ENCODE measurements around the gene SHISA2. TPM values are rescaled to one million over a fixed set of nuclear protein-coding genes. Genes with fewer than 3 reads are reported as not detected.

The SHISA2 gene
- polyA plus RNA-seq, 3 donors = not detected

DNA sequence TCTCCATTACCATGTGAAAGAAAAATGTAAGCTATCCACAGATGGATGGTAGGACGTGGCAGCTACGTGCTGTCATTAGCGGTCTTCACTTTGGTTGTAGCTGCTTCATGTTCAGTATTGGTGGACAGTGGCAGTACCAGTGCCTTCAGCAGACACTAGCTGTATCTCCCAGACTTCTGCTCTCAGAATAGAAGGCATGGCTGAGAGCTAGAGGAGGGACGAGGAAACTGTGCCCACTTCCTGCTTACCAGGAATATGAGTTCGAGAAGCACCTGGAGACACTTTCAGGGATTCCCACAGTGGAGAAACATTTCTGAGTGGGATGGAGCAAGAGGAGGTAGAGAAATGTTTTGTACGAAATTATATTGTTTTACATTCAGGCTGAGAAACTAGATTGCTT, 6.9 kb upstream of the SHISA2 start:
- WGBS (ENCODE audit: insufficient coverage) = 40% methylated on average over 3 of the region's 6 CpGs
- H3K4me3 ChIP-seq (replicated peaks in 1 of 3; ENCODE audit: low read depth in 2 of 3, low read length in 3 of 3) = no peak overlapping the region
- Mint-ChIP-seq H3K9me3 (no peaks in the 10 kb centered on the region), H3K27me3 (ENCODE audit: low read depth in 3 of 3) (peaks cover 5 to 15% (median 5%) of the 10 kb centered on the region in 3 donors), H3K36me3 (no peaks in the 10 kb centered on the region), H3K4me3 (no peak overlapping the region), H3K4me1 (no peaks in the 10 kb centered on the region), H3K27ac (no peak overlapping the region)
- H3K9me3 ChIP-seq (replicated peaks in 1 of 2; ENCODE audit: control insufficient read depth in 1 of 2, insufficient read depth in 1 of 2, low read length in 2 of 2) = no peaks in the 10 kb centered on the region
- no peak for DNase-seq
- no peak overlapping the region for H2AFZ ChIP-seq (ENCODE audit: insufficient read depth, low read depth, low read length, poor library complexity, severe bottlenecking)
- TF ChIP-seq, protein P1, sequence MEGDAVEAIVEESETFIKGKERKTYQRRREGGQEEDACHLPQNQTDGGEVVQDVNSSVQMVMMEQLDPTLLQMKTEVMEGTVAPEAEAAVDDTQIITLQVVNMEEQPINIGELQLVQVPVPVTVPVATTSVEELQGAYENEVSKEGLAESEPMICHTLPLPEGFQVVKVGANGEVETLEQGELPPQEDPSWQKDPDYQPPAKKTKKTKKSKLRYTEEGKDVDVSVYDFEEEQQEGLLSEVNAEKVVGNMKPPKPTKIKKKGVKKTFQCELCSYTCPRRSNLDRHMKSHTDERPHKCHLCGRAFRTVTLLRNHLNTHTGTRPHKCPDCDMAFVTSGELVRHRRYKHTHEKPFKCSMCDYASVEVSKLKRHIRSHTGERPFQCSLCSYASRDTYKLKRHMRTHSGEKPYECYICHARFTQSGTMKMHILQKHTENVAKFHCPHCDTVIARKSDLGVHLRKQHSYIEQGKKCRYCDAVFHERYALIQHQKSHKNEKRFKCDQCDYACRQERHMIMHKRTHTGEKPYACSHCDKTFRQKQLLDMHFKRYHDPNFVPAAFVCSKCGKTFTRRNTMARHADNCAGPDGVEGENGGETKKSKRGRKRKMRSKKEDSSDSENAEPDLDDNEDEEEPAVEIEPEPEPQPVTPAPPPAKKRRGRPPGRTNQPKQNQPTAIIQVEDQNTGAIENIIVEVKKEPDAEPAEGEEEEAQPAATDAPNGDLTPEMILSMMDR (IDR thresholded peaks at IDR 0.05) = no peak
- H4K20me1 ChIP-seq (ENCODE audit: insufficient read depth, low read length) = no peaks in the 10 kb centered on the region
- no peak overlapping the region for H3K9ac ChIP-seq (ENCODE audit: insufficient read depth, low read length, poor library complexity, severe bottlenecking)
- no peaks in the 10 kb centered on the region for H3K79me2 ChIP-seq (ENCODE audit: insufficient read depth, low read length)
- H3K4me1 ChIP-seq (ENCODE audit: control insufficient read depth in 1 of 2, insufficient read depth in 2 of 2, low read length in 2 of 2) = no peaks in the 10 kb centered on the region
- no peaks in the 10 kb centered on the region for H3K36me3 ChIP-seq (replicated peaks in 1 of 2; ENCODE audit: control insufficient read depth in 1 of 2, insufficient read depth in 2 of 2, low read length in 2 of 2)
- intact Hi-C loops (cut with micrococcal nuclease) = no loop called here
- peaks cover 3 to 11% of the 10 kb centered on the region in 2 donors for H3K27me3 ChIP-seq (ENCODE audit: control insufficient read depth in 2 of 2, insufficient read depth in 2 of 2, low read length in 2 of 2)
- no peak overlapping the region for H3K27ac ChIP-seq (ENCODE audit: low read depth in 1 of 2, low read length in 2 of 2)
- H3K4me2 ChIP-seq (replicated peaks; ENCODE audit: extremely low read depth, low read length, poor library complexity, severe bottlenecking) = no peak overlapping the region

DNA sequence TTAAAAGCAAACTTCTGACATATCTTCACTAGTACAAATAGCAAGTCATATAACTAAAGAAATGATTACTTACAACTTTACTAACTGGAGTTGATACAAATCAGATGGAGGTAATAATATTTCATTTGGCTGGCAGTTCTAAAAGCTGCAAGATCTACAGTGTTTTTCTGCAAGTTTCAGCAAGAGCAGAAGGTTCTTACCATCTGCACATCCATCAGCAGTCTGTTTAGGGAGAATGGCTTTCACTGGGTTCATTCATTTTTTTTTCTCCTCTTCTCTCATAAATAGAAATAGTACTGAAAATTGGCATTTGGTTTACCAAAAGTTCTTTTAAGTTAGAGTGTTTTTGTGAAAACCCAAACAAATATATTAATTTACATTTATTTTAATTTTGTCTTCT, 3.1 kb upstream of the SHISA2 start:
- H3K27me3 ChIP-seq (ENCODE audit: control insufficient read depth in 2 of 2, insufficient read depth in 2 of 2, low read length in 2 of 2) = peaks cover 28 to 43% of the 10 kb centered on the region in 2 donors
- peaks cover 0 to 9% of the 10 kb centered on the region in 2 donors for H3K9me3 ChIP-seq (replicated peaks in 1 of 2; ENCODE audit: control insufficient read depth in 1 of 2, insufficient read depth in 1 of 2, low read length in 2 of 2)
- H3K9ac ChIP-seq (ENCODE audit: insufficient read depth, low read length, poor library complexity, severe bottlenecking) = no peak overlapping the region
- no peak overlapping the region for H2AFZ ChIP-seq (ENCODE audit: insufficient read depth, low read depth, low read length, poor library complexity, severe bottlenecking)
- no peaks in the 10 kb centered on the region for H3K36me3 ChIP-seq (replicated peaks in 1 of 2; ENCODE audit: control insufficient read depth in 1 of 2, insufficient read depth in 2 of 2, low read length in 2 of 2)
- Mint-ChIP-seq H3K4me1 (peaks cover 3% of the 10 kb centered on the region), H3K36me3 (peaks cover 0 to 3% of the 10 kb centered on the region in 2 donors), H3K4me3 (no peak overlapping the region), H3K27me3 (ENCODE audit: low read depth in 3 of 3) (peaks cover 33 to 53% (median 34%) of the 10 kb centered on the region in 3 donors), H3K27ac (no peak overlapping the region), H3K9me3 (peaks cover 0 to 2% (median 0%) of the 10 kb centered on the region in 7 donors)
- DNase-seq = no peak
- no peak overlapping the region for H3K27ac ChIP-seq (ENCODE audit: low read depth in 1 of 2, low read length in 2 of 2)
- H3K4me1 ChIP-seq (ENCODE audit: control insufficient read depth in 1 of 2, insufficient read depth in 2 of 2, low read length in 2 of 2) = peaks cover 0 to 3% of the 10 kb centered on the region in 2 donors
- TF ChIP-seq, protein P1 (IDR thresholded peaks at IDR 0.05) = no peak
- no peak overlapping the region for H3K4me2 ChIP-seq (replicated peaks; ENCODE audit: extremely low read depth, low read length, poor library complexity, severe bottlenecking)
- intact Hi-C loops (cut with micrococcal nuclease) = no loop called here
- no peaks in the 10 kb centered on the region for H3K79me2 ChIP-seq (ENCODE audit: insufficient read depth, low read length)
- no peaks in the 10 kb centered on the region for H4K20me1 ChIP-seq (ENCODE audit: insufficient read depth, low read length)
- no peak overlapping the region for H3K4me3 ChIP-seq (replicated peaks in 1 of 3; ENCODE audit: low read depth in 2 of 3, low read length in 3 of 3)

Data from CD14-positive monocyte (primary cell).